Activated naive CD4-positive, alpha-beta T cell treated with anti-CD3 and anti-CD28 coated beads, Interleukin-2, amount 50 U/mL, for 16 hours (primary cell): ENCODE measurements around the gene FEM1B.

ENCODE experiments used
- DNase-seq: peaks from one replicate; pipeline ENCODE4 v3.0.0-alpha.2; 2020

The FEM1B gene

GRCh38 chr15:68310804-68311463 lies 33.4 kb downstream of the FEM1B start:
- DNase-seq: no peak

GRCh38 chr15:68311464-68311835 lies 33.9 kb downstream of the FEM1B start:
- DNase-seq: no peak

- DNase-seq: no peak
These were observed 34.5 kb downstream of the FEM1B start for GRCh38 chr15:68311859-68312557.

- DNase-seq: no peak
These were observed 35.2 kb downstream of the FEM1B start for GRCh38 chr15:68312701-68313204.

GRCh38 chr15:68313501-68314410 lies 36.2 kb downstream of the FEM1B start:
- no peak for DNase-seq

GRCh38 chr15:68314563-68314962 lies 37.0 kb downstream of the FEM1B start:
- no peak for DNase-seq

GRCh38 chr15:68315035-68315434 lies 37.5 kb downstream of the FEM1B start:
- DNase-seq: no peak

- DNase-seq: no peak
These were observed 38.0 kb downstream of the FEM1B start for GRCh38 chr15:68315495-68316031.

- DNase-seq: no peak
These were observed 38.7 kb downstream of the FEM1B start for GRCh38 chr15:68316061-68316804.

GRCh38 chr15:68317281-68318007 lies 39.9 kb downstream of the FEM1B start:
- DNase-seq: no peak

- DNase-seq: no peak
These were observed 40.7 kb downstream of the FEM1B start for GRCh38 chr15:68318008-68318835.

GRCh38 chr15:68318931-68319909 lies 41.7 kb downstream of the FEM1B start:
- DNase-seq: no peak

- DNase-seq: no peak
These were observed 42.5 kb downstream of the FEM1B start for GRCh38 chr15:68319997-68320396.

GRCh38 chr15:68321229-68321628 lies 43.7 kb downstream of the FEM1B start:
- DNase-seq: no peak

- DNase-seq: no peak
These were observed 45.3 kb downstream of the FEM1B start for GRCh38 chr15:68322796-68323195.

- DNase-seq: no peak
These were observed 48.2 kb downstream of the FEM1B start for GRCh38 chr15:68325726-68326125.

GRCh38 chr15:68326711-68327354 lies 49.3 kb downstream of the FEM1B start:
- no peak for DNase-seq

- DNase-seq: no peak
These were observed 50.9 kb downstream of the FEM1B start for GRCh38 chr15:68328443-68328842.

GRCh38 chr15:68328964-68329363 lies 51.4 kb downstream of the FEM1B start:
- no peak for DNase-seq
